Kidney (tissue), 14 donors: Measurements from ENCODE around the gene ROBO4. TPM values are rescaled to one million over a fixed set of nuclear protein-coding genes. Genes with fewer than 3 reads are reported as not detected.

ENCODE experiments used
- DNase-seq, 5 donors: peaks; one replicate each; pipeline ENCODE4 v3.0.0-alpha.2; 2013 to 2020
- FAIRE-seq: peaks from 2 replicates; lab custom pipeline; 2012; peaks lifted over from hg19 to GRCh38; lab: Jason Lieb, UNC
- H3K27ac ChIP-seq, 2 donors: one replicate each; pipeline ENCODE4 v1.7.0; 2013; ENCODE audit warnings: low read depth in 2 of 2, low read length in 2 of 2, inconsistent platforms in 1 of 2
- H3K27me3 ChIP-seq: one replicate; pipeline ENCODE4 v1.7.1; 2013; ENCODE audit warnings: low read length, inconsistent platforms; ENCODE audit not compliant: control insufficient read depth, insufficient read depth
- H3K36me3 ChIP-seq, 3 donors: one replicate each; pipeline versions ENCODE4 v1.7.0 to v1.7.1; 2013; ENCODE audit warnings: low read length in 3 of 3, control low read depth in 1 of 3, inconsistent platforms in 1 of 3; ENCODE audit not compliant: insufficient read depth in 3 of 3, control insufficient read depth in 2 of 3
- H3K4me1 ChIP-seq, 3 donors: one replicate each; pipeline versions ENCODE4 v1.7.0 to v1.7.1; 2013; ENCODE audit warnings: low read length in 3 of 3, inconsistent platforms in 1 of 3, low read depth in 1 of 3; ENCODE audit not compliant: control insufficient read depth in 2 of 3, insufficient read depth in 2 of 3
- H3K4me3 ChIP-seq, 3 donors: one replicate each; pipeline versions ENCODE4 v1.7.0 to v1.8.1; 2013; ENCODE audit warnings: low read length in 3 of 3, control low read depth in 1 of 3, inconsistent platforms in 1 of 3
- H3K9ac ChIP-seq, 3 donors: one replicate each; pipeline versions ENCODE4 v1.7.0 to v1.7.1; 2013; ENCODE audit warnings: low read length in 3 of 3, control low read depth in 1 of 3, inconsistent platforms in 1 of 3
- H3K9me3 ChIP-seq, 3 donors: one replicate each; pipeline versions ENCODE4 v1.7.0 to v1.7.1; 2013; ENCODE audit warnings: low read length in 3 of 3, control low read depth in 1 of 3, inconsistent platforms in 1 of 3; ENCODE audit not compliant: control insufficient read depth in 2 of 3, insufficient read depth in 1 of 3
- intact Hi-C: fragments of 100-400 bp; cut with DNase I; formaldehyde crosslinking; loops from one replicate; pipeline ENCODE4 v1.11.1; 2022
- polyA plus RNA-seq: library from polyadenylated mRNA; stranded (reverse); fragments of 350-450 nt; fragmentation: Illumina TruSeq; extraction: RNeasy Lipid Tissue Mini Kit (QIAGEN cat#74804); gene quantifications from one replicate; pipeline ENCODE4 v1.2.3, GENCODE V29; 2014; ENCODE audit warnings: low read depth, low replicate concordance; ENCODE audit not compliant: insufficient read depth
- total RNA-seq: library from RNA; stranded (reverse); fragmentation: NEBNext Ultra II Directional; extraction: Animal tissue kit (Norgen Biotek cat#: 25700); gene quantifications from one replicate; pipeline ENCODE4 v1.2.1, GENCODE V29; 2021
- TF ChIP-seq, protein P1 (sequence below): IDR thresholded peaks from 3 replicates; pipeline ENCODE4 v1.5.1; 2012; ENCODE audit warnings: mild to moderate bottlenecking, moderate library complexity, borderline replicate concordance; ENCODE audit not compliant: insufficient read depth; ENCODE audit errors: extremely low read depth
- donor health status: control.
- donor health status: control.
- donor health status: control.
- donor health status: control.
- donor health status: control.
- donor health status: DM: yes; HTN: yes; CAD: no.
- donor health status: Normal renal cell carcinoma (clear cell type).

ROBO4 gene
- total and polyA plus RNA-seq, 2 donors from 2014 or later = 12.8 to 29.5 TPM

DNA sequence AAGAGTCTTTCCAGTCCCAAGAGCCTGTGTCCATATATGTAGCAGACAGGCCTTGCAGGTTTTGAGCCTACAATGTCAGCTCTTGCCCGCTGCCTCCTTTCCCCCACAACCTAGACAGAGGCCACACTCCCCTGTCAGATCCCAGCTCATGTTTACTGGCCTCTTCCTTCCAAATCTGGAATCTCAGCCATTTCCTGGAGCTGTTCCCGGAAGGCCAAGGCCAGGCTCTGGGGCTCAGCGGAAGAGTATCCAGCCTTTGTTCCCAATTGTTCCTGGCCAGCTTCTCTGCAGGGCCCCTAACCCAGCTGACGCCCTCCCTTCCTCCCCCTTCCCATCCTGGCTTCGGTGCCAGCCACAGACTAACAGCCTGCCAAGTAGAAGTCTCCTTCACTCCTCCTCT lies 1.0 kb upstream of the ROBO4 start:
- intact Hi-C loops = no loop called here
- peak overlapping the region in 1 of 3 donors; percentile 5 for H3K9ac ChIP-seq
- no peak for FAIRE-seq

GRCh38 chr11:124898263-124898680 lies 607 bp upstream of the ROBO4 start:
- intact Hi-C loops = no loop called here
- H3K27ac ChIP-seq = peak overlapping the region; percentile 38 to 63
- TF ChIP-seq, protein P1, sequence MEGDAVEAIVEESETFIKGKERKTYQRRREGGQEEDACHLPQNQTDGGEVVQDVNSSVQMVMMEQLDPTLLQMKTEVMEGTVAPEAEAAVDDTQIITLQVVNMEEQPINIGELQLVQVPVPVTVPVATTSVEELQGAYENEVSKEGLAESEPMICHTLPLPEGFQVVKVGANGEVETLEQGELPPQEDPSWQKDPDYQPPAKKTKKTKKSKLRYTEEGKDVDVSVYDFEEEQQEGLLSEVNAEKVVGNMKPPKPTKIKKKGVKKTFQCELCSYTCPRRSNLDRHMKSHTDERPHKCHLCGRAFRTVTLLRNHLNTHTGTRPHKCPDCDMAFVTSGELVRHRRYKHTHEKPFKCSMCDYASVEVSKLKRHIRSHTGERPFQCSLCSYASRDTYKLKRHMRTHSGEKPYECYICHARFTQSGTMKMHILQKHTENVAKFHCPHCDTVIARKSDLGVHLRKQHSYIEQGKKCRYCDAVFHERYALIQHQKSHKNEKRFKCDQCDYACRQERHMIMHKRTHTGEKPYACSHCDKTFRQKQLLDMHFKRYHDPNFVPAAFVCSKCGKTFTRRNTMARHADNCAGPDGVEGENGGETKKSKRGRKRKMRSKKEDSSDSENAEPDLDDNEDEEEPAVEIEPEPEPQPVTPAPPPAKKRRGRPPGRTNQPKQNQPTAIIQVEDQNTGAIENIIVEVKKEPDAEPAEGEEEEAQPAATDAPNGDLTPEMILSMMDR = no peak
- FAIRE-seq = no peak
- H3K36me3 ChIP-seq = no peaks in the 10 kb centered on the region
- H3K4me3 ChIP-seq = peak overlapping the region in 1 of 3 donors; percentile 63
- peak overlapping the region in 1 of 3 donors; percentile 5 for H3K9ac ChIP-seq
- no peaks in the 10 kb centered on the region for H3K9me3 ChIP-seq
- no peak for DNase-seq
- H3K4me1 ChIP-seq = peaks cover 0 to 17% (median 1%) of the 10 kb centered on the region in 3 donors
- H3K27me3 ChIP-seq = no peaks in the 10 kb centered on the region

More for the DNA sequence above, 1.0 kb upstream of the ROBO4 start:
- Histone ChIP-seq H3K27me3 (no peaks in the 10 kb centered on the region), H3K27ac (peak overlapping the region; percentile 38 to 63), H3K4me1 (peaks cover 0 to 16% (median 0%) of the 10 kb centered on the region in 3 donors), H3K36me3 (no peaks in the 10 kb centered on the region), H3K9me3 (no peaks in the 10 kb centered on the region), H3K4me3 (no peak overlapping the region)
- DNase-seq = peak in 4 of 5 donors; percentile 29 to 83 (median 58)
- TF ChIP-seq, protein P1 = no peak

DNA sequence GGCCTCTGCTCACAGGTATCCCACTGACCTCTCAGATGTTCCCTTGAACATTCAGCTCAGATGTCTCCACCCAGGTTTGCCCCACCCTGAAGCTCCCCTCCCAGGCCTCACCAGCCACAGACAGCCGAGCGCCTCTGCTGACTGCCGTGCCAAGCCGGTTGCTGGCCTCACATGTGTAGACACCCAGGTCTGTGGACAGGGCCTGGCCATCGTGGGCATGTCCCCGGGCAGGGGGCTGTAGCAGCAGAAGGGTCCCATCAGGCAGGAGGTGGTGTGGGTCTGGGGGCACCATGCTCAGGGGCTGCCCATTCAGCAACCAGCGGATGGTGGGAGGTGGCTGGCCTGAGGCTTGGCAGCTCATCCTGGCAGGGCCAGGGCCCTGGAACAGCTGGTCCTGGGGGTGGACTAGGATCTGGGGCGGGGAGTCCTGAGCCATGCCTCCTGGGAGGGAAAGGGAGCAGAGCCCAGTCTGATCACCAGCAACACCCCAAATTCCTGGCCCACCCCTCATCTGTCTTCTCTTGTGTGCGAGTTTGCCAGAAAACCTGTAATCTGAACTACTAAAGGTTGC lies 759 bp downstream of the ROBO4 start:
- Histone ChIP-seq H3K27ac (peak overlapping the region; percentile 67 to 77), H3K36me3 (no peaks in the 10 kb centered on the region), H3K9ac (peak overlapping the region in 2 of 3 donors; percentile 17 to 58), H3K4me1 (peaks cover 0 to 23% (median 3%) of the 10 kb centered on the region in 3 donors), H3K4me3 (peak overlapping the region; percentile 4 to 63 (median 57)), H3K27me3 (no peaks in the 10 kb centered on the region), H3K9me3 (no peaks in the 10 kb centered on the region)
- TF ChIP-seq, protein P1 = no peak
- intact Hi-C loops = no loop called here
- DNase-seq = no peak
- no peak for FAIRE-seq
